ENCODE data around the gene TLCD3A.

TLCD3A gene

GRCh38 chr17:704111-704864 is 28.1 kb upstream of the TLCD3A start:
- no peak for DNase-seq (ENCODE audit: low read depth, low spot score)
- H3K4me3 ChIP-seq (ENCODE audit: low read depth, low read length): no peak overlapping the region
- TF ChIP-seq CTCF (IDR thresholded peaks at IDR 0.05; ENCODE audit: insufficient read depth, low read length, missing control alignments): no peak
- ChIA-PET POLR2A (no interaction called here), CTCF (interaction anchor here (0.6 to 16.5 kb wide), 14 partner anchors 9 to 317 kb away, joined by 3 to 533 read pairs (median 4); partner anchors contain the start of genes RFLNB, TIMM22 and VPS53)

- no peak for DNase-seq (ENCODE audit: low read depth, low spot score)
- ChIA-PET POLR2A (no interaction called here), CTCF (interaction anchor here (0.9 to 16.5 kb wide), 9 partner anchors 10 to 318 kb away, joined by 3 to 533 read pairs (median 4); partner anchors contain the start of genes RFLNB, TIMM22 and VPS53)
- TF ChIP-seq CTCF (IDR thresholded peaks at IDR 0.05; ENCODE audit: insufficient read depth, low read length, missing control alignments): no peak
- no peak overlapping the region for H3K4me3 ChIP-seq (ENCODE audit: low read depth, low read length)
These were observed 27.4 kb upstream of the TLCD3A start for GRCh38 chr17:705011-705410.

- H3K4me3 ChIP-seq (ENCODE audit: low read depth, low read length): no peak overlapping the region
- CTCF ChIA-PET: interaction anchor here (1.4 to 16.5 kb wide), 6 partner anchors 9 to 319 kb away, joined by 4 to 533 read pairs (median 4); partner anchors contain the start of genes RFLNB and VPS53
- POLR2A ChIA-PET: no interaction called here
- DNase-seq (ENCODE audit: low read depth, low spot score): no peak
- no peak for TF ChIP-seq CTCF (IDR thresholded peaks at IDR 0.05; ENCODE audit: insufficient read depth, low read length, missing control alignments)
These were observed 26.5 kb upstream of the TLCD3A start for GRCh38 chr17:705863-706262.

- DNase-seq (ENCODE audit: low read depth, low spot score): no peak
- ChIA-PET POLR2A (no interaction called here), CTCF (interaction anchor here (2.2 kb wide), 1 partner anchor 296 kb away, joined by 9 read pairs; no protein-coding TSS in a partner anchor)
- TF ChIP-seq CTCF (IDR thresholded peaks at IDR 0.05; ENCODE audit: insufficient read depth, low read length, missing control alignments): no peak
- no peak overlapping the region for H3K4me3 ChIP-seq (ENCODE audit: low read depth, low read length)
These were observed 24.3 kb upstream of the TLCD3A start for GRCh38 chr17:708132-708531.

GRCh38 chr17:718075-718474 is 14.3 kb upstream of the TLCD3A start:
- no peak for TF ChIP-seq CTCF (IDR thresholded peaks at IDR 0.05; ENCODE audit: insufficient read depth, low read length, missing control alignments)
- POLR2A ChIA-PET: no interaction called here
- DNase-seq (ENCODE audit: low read depth, low spot score): no peak
- CTCF ChIA-PET: interaction anchor here (0.9 to 2.6 kb wide), 7 partner anchors 11 to 280 kb away, joined by 3 to 11 read pairs (median 3); no protein-coding TSS in a partner anchor
- H3K4me3 ChIP-seq (ENCODE audit: low read depth, low read length): no peak overlapping the region

GRCh38 chr17:720706-721539 is 11.5 kb upstream of the TLCD3A start:
- POLR2A ChIA-PET: no interaction called here
- CTCF ChIA-PET: interaction anchor here (0.9 to 1.0 kb wide), 2 partner anchors 9 to 16 kb away, joined by 3 read pairs; no protein-coding TSS in a partner anchor
- DNase-seq (ENCODE audit: low read depth, low spot score): no peak
- H3K4me3 ChIP-seq (ENCODE audit: low read depth, low read length): no peak overlapping the region
- TF ChIP-seq CTCF (IDR thresholded peaks at IDR 0.05; ENCODE audit: insufficient read depth, low read length, missing control alignments): no peak

Data from AG04449 (cell line).